GM12864 (cell line): ENCODE measurements around the gene HMG20A.

Source experiments
- DNase-seq: peaks from one replicate; pipeline ENCODE4 v3.0.0-alpha.2; 2011; ENCODE audit warnings: low read depth
- H3K4me3 ChIP-seq: 2 replicates; pipeline ENCODE4 v1.5.1; 2011; ENCODE audit warnings: mild to moderate bottlenecking, low read depth, low read length, control low read depth
- TF ChIP-seq, protein P1 (sequence below): IDR thresholded peaks from 2 replicates; pipeline ENCODE4 v1.5.1; 2011; ENCODE audit warnings: low read depth, mild to moderate bottlenecking, moderate library complexity, low read length, control low read depth, inconsistent platforms; ENCODE audit errors: missing control alignments

HMG20A gene

GRCh38 chr15:77482570-77482969, 61.9 kb downstream of the HMG20A start:
- DNase-seq: no peak
- TF ChIP-seq, protein P1, sequence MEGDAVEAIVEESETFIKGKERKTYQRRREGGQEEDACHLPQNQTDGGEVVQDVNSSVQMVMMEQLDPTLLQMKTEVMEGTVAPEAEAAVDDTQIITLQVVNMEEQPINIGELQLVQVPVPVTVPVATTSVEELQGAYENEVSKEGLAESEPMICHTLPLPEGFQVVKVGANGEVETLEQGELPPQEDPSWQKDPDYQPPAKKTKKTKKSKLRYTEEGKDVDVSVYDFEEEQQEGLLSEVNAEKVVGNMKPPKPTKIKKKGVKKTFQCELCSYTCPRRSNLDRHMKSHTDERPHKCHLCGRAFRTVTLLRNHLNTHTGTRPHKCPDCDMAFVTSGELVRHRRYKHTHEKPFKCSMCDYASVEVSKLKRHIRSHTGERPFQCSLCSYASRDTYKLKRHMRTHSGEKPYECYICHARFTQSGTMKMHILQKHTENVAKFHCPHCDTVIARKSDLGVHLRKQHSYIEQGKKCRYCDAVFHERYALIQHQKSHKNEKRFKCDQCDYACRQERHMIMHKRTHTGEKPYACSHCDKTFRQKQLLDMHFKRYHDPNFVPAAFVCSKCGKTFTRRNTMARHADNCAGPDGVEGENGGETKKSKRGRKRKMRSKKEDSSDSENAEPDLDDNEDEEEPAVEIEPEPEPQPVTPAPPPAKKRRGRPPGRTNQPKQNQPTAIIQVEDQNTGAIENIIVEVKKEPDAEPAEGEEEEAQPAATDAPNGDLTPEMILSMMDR: no peak
- H3K4me3 ChIP-seq: no peak overlapping the region

DNA sequence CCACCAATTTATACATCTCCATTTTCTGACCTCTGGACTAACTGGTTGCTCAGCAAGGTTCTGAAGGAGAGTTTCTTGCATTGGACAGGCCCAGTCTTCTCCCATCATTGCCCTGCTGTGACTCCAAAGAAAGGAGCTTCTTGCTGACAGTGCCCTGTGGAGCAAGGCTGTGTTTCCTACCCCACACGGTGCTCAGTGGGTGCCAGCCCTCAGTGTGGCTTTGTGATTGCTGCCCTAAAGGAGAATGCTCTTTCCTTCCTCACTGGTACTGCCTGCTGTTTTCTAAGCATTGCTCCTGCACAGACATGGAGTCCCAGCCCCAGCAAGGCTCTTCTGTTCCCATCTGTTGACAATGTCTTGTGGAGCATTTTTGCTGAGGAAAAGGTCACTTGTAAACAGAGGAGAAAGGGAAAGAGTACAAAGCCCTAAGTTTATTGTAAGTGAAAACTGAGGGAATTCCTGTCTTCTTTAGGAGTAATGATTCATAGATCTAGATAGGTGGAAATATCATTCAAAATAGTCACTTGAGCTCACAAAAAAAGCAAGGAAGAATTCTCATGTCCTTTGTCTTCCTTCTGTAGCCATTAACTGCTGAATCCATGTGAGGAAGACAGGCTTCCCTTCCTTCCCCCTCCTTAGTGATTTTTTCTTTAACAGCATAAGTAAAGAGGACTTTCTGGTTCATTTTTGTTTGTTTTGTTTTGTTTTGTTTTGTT, 62.9 kb downstream of the HMG20A start:
- no peak overlapping the region for H3K4me3 ChIP-seq
- no peak for DNase-seq
- TF ChIP-seq, protein P1: no peak

GRCh38 chr15:77484994-77485393, 64.3 kb downstream of the HMG20A start:
- no peak for DNase-seq
- no peak overlapping the region for H3K4me3 ChIP-seq
- TF ChIP-seq, protein P1: no peak

DNA sequence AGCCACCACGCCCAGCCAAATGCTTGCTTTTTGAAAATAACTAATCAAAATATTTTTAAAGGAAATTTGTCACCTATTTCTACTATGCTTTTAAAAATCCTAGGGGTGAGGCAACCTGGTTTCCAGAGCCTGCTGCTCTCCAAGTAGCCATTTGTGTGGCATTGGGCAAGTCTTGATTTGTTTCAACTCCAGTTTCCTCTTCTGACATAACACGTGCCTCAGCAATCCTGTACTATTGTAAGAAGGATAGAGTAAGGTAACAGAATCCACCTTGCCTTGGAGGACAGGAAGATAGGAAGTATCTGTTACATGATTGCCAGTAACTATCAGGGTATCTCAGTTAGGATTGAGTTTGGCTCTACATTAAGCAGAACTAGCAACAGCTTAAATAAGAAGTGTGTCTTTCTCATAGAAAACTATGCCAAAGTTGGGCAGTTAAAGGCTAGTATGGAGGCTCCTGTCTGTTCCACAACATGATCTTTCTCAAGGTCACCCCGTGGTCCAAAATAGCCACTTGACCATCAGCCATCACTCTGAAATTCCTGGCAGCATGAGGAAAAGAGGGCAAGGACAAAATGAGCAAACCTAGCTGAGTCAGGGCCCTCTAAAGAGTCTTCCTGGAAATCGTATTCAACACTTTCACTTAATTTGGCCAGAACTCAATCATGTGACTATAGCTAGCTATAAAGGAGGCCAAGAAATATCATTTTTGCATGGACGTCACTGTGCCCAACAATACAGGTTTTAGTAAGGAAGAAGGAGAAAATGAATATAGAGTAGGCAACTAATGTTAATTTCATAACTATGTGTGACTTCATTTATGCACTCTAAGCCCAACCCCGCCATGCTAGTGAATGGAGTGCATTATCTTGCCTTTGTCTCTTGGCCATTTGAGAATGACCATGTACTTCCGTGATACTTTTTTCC, 66.1 kb downstream of the HMG20A start:
- no peak for DNase-seq
- TF ChIP-seq, protein P1: no peak
- H3K4me3 ChIP-seq: no peak overlapping the region

DNA sequence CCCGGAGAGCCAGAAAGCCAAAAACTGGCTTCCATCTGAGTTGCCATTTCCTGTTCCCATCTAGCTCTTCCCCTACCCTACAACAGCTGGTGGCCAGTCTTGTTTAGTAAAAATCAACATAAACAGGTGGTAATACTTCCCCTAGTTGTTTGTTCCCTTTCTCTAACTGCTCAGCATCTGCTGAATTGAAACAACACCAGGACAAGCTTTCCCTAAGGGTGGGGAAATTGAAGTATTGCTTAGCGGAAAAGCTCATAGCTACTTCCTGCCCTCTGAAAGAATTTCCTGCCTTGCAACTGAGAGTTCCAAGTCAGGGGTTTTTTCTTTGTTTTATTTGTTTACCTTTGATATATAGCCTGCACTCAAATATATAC, 66.8 kb downstream of the HMG20A start:
- no peak overlapping the region for H3K4me3 ChIP-seq
- TF ChIP-seq, protein P1: no peak
- no peak for DNase-seq

DNA sequence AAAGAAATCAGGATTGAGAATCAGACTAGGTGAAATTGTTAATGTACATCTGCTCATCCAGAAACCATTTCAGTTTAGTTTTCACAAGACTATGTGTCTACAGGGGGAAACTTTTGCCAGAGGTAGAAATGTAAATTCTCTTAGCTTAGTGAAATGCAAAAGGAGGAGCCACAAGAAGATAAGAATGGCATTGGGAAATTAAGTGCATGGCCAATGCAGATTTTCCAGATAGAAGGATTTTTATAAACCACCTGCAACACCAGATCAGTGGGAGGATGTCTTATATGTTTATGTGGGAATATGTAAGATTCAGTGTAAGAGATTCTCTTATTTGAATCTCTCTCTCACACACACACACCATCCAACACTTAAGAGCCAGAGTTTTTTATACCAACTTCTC, 67.2 kb downstream of the HMG20A start:
- H3K4me3 ChIP-seq: no peak overlapping the region
- TF ChIP-seq, protein P1: no peak
- no peak for DNase-seq
